Fibroblast of the conjunctiva (primary cell): ENCODE data around the gene RAI1.
"Not testable (repeated sequence)": the region's sequence is repeated elsewhere in the genome, so short reads cannot be mapped to it uniquely, and the experiment has no call there.

Source experiments
- DNase-seq: peaks from one replicate; pipeline ENCODE4 v3.0.0-alpha.2; 2010; ENCODE audit warnings: low read depth

Gene RAI1

DNA sequence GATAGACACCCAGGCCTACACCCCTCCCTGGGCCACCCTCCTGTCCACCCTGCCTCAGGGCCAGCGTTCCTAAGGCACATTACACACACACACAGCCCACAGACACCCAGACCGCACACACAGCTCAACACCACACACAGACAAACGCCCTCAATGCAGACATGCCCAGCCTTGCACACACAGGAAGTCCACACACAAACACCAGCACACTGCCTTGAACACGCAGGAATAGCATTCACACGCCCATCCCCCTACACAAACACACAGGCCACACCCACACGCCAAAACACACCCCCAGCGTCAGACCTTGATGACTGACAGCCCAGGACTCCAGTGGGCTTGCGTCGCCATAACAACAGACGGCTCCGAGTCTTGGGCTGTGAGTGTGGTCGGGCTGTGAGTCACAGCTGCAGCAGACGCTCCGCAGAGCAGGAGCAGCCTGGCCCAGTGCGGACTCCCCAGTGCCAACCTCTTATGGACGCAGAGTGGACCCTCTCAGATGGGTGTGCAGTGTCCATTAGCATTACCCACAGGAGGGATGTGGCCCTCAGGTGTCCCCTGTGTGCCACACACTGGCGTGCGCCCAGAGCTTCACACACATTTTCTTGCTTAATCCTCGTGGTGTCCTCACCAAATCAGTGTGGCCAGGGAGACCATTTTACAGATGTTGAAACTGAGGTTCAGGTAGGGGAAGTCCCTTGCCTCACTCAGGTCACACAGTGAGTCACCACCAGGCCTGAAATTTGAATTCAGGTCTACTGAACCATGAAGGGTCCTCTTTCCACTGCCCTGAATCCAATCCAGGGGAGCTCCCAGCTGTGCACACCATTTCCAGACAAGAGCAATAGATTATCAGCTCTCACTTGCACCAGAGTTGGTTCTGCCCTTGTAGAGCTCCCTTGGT is 17.8 kb upstream of the RAI1 start:
- DNase-seq: peak; percentile 85

DNA sequence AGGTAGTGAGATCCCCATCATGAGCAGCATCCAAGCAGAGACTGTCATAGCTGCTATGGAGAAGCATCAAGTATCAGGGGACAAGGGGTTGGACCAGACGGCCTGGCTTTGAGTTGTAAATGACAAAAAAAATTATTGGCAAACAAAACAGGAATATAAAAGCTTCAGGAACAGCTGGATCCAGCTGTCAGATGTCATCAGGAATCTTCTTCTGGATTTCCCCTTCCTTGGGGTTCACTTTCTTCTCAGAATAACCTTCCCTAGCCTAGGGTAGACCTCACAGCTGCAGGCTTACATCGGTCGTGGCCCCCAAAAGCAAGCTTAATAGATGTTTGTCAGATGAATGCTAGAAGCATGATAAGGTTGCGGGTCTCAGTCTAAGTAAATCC is 17.2 kb upstream of the RAI1 start:
- DNase-seq: no peak

DNA sequence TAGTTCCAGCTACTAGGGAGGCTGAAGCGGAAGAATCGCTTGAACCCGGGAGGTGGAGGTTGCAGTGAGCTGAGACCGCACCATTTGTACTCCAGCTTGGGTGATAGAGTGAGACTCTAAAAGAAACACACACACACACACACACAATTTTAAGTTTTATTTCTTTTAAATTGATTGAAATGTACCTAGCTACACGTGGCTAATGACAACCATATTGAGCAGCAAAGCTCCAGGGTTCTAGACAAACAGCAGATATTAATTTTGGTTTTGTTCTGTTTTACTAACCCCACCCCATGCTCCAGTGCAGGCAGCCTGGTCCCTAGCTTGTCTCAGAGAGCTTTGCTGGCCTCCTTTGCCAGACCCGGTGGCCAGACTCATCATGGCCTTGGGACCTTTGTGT is 16.0 kb upstream of the RAI1 start:
- no peak for DNase-seq

DNA sequence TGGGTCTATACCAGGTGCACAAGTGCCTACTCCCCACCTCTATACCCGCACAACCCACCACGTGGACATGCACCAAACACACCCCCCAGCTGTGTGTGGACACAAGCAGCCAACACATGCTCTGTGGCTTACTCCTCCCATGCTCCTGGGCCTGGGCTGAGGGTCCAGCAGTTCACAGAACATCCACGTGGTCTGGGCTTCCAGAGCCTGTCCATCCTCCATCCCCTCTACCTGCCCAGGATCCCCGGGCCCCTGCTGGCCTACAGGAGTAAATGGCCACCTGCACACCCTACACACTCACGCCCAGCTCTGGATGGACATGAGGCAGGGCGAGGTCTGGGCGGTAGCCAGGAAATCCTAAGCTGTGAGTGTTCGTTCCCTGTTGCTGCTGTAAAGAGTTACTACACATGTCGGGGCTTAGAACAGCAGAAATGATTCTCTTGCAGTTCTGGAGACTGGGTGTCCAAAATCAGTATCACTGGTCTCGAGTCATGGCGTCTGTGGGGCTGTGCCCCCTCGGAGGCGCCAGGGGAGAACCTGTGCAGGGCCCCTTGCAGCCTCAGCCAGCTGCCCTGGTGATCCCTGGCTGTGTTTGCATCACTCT is 15.0 kb upstream of the RAI1 start:
- DNase-seq: no peak

DNA sequence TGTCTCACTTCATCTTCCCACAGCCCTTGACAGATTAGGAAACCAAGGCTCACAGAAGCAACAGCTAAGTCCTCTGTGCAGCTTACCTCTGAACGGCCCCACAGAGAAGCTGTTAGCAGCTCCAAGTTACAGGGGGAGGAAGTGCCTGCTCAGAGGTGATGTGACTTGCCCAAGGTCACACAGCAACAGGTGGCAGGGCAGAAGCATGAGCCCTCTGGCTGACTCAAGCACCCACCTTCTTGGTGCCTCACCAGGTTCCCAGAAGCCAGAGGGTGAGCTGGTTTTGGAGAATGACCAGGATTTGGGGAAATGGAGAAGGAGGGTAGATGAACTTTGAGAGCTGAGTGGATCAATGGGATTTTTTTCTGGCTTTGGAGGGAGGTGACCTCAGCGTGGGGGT is 14.0 kb upstream of the RAI1 start:
- DNase-seq: no peak

DNA sequence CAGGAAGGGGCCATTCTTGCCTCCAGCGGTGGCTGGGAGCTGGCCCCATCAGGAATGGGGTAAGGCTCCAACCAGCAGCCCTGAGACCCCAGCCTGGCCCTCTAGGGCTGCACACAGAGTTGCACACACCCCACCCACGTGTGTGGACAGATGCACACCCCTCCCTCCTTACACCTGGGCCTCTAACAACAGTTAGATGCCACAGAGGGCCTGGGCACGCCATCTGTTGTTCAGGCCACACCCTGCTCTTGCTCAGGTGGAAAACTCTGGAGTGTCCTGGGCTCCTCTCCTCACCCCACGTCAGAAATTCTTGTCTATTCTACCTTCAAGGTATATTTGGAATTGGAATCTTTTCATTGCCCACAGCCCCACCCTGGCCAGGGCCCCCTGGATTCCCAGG is 13.3 kb upstream of the RAI1 start:
- DNase-seq: no peak

DNA sequence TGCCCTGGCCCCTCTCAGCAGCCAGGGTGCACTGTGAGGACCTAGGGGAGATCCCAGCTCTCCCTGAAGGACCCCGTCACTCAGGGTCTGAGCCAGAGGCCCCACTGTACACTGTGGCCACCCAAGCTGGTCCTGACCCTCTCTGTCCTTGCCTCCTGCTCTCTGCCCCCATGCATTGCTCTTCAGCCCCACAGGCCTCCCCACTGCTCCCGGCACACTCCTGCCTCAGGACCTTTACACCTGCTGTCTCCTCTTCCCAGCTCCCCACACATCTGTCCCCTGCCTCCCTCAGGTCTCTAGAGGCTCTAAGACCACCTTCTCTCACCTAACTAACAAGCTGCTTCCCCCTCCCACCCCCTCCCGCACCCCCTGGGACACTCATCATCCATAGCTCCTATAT is 12.9 kb upstream of the RAI1 start:
- DNase-seq: no peak

DNA sequence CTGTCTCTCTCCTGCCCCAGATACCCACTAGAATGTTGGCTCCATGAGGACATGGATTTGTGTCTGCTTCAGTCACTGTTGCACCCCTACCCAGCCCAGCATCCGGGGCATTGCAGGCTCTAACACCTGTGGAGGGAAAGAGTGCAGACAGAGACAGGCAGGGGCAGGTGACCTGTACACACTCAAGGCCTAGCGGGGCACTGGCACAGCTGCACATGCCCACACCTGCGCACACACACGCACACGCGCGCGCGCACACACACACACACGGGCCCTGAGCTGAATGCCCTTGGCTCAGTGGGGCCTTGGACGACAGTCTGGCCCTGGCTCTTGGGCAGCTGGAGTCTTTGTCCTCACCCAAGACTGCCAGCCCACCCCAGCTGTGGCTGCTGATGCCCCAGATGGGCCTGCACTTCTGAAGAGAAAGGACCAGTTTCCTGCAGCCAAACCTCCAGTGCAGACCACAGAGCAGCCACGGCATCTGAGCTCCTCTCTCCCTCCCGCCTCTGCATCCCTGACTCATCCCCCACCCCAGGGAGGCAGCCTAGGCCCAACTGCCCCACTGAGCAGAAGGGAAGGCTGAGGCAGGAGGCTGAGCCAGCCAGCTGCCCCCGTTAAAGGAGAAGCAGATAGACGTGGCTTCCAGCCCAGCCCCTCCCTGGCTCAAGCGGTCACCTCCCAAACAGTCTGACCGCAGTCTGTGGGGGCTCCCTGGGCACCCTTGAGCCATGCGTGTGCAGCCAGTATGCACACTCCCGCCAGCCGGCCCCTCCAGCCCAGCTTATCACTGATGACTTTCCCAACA is 12.3 kb upstream of the RAI1 start:
- no peak for DNase-seq

DNA sequence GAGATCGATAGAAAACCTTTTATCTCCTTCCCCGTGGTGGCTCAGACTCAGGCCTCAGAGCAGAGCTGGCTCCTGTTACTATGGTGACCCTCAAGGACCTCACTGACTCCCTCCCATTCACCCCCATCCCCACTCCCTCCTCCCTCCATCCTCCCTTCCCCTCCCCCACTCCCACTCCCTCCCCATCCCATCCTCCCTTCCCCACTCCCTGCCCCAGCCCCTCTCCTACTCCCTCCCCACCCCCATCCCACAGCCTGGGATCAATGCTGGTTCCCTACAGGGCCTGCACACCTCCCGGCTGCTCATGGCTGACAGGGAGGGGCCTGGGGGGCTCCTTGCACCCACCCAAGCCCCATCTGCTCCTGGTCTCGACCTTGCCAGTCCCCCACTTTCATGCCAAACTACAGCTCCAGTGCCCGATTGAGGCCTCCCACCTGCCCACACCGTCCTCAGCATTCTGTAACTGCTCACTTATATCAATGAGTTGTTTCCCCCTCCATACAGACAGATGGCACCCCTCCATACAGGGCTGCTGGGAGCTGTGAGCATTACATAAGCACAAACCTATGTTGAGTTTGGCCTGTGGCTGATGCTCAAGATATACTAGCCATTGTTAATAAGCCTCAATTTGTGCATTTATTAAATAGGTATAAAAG is 11.6 kb upstream of the RAI1 start:
- DNase-seq: no peak

DNA sequence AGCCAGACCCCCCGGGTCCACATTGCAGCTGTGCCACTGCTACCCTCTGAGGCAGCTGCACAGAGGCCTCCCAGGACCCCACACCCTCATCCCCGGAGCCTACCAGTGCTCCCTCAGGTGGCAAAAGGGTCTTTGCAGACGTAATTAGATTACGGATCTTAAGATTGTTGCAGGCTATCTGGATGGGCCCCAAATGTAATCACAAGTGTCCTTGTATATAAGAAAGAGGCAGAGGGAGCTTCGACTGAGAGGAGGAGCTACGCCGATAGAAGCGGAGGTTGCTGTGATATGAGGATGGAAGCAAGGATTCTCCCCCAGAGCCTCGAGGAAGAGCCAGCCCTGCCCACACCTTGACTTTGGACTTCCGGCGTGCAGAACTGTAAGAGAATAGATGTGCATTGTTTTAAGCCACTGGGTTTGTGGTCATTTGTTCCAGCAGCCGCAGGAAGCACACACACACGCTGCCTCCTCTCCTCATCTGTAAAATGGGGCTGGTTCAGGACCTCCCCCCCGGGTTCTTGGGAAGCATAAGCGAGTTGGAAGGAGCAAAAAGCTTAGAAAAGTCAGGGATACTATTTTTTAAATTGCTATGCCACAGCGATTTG is 10.5 kb upstream of the RAI1 start:
- no peak for DNase-seq

DNA sequence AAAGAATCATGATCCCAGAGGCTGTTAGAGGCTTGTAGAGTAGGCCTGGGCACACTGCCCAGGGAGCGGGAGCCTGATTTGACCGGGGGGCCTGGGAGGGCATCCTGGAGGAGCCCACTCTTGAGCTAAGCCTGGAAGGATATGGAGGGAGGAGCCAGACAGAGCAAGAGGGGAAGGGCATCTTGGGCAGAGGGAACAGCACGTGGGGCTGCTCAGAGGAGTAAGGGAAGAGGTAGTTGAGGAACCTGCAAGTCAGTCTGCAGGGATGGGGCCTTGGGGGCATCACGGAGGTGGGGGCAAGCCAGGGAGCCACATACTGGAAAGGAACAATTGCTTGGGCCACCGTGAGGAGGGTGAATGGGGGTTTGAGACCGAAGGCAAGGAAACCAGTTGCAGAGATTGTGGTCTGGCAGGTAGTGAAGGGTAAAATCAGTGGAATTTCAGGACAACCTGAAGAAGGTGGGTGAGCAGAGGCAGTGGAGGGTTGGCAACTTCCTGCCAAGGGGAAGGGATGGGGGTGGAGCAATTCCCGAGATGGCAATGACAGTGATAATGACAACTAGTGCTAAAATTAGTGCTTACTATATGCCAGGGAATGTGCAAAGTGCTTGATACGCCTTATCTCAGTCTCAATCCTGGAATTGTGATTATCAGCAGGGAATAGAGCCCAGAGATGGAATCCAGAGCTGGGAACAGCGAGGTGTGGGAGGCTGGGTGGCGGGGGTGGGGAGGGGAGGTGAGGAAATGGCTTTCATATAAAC is 9.7 kb upstream of the RAI1 start:
- DNase-seq: no peak

DNA sequence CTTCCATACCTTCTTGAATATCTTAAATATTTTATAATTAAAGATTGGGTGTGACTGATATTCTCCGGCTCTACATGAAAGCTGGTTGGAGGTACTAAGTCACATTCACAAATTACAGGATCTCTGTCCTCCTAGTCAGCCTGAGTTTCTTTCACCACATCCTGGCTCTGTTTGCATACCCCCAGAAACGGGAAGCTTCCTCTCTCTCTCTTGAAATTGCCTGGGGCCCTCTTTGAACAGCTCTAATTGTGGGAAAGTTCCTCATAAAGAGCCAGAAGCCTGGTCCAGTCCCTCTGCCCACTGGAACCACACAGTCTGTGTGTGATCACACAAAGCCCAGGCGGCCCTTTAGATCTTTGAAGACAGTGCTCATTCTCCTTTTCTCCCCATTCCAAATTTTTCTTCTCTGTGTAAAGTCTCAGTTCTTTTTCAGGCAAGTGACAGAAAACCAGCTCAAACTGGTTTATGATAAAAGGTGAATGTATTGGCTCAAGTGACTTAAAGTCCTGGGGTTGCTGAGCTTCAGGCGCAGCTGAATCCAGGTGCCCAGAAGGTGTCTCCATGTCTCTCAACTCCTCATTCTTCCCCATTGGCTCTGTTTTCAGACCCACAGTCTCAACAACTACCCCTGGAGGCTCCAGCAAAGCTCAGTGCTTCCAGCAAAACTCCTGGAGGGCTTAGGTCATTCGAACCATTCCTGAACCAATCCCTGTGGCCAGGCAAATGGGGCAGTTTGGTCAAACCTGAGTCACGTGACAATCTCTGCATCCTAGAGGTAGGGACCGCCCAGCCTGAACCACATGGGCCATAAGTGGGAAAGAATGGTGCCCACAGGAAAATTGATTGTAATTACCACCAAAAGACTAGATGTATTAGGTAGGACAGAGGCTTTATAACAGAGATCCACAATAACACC is 8.5 kb upstream of the RAI1 start:
- DNase-seq: no peak

DNA sequence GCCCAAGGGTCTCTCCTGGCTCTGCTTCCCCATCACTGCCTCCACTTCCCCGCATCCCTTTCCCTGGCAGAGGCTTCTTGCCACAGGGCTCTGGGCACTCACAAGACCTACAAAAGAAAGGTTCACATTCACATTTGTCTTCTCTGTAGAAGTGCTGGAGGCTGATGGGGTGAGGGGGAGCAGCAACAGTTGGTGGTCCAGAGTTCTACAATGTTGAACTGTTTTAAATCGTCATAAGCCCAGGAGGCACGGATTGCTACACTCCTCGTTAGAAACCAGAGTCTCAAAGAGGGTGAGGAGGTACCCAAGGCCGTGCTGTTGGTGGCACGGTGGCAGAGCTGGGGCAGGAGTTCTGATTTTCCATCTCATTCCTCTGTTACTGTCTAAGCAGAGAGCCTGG is 5.8 kb upstream of the RAI1 start:
- no peak for DNase-seq

DNA sequence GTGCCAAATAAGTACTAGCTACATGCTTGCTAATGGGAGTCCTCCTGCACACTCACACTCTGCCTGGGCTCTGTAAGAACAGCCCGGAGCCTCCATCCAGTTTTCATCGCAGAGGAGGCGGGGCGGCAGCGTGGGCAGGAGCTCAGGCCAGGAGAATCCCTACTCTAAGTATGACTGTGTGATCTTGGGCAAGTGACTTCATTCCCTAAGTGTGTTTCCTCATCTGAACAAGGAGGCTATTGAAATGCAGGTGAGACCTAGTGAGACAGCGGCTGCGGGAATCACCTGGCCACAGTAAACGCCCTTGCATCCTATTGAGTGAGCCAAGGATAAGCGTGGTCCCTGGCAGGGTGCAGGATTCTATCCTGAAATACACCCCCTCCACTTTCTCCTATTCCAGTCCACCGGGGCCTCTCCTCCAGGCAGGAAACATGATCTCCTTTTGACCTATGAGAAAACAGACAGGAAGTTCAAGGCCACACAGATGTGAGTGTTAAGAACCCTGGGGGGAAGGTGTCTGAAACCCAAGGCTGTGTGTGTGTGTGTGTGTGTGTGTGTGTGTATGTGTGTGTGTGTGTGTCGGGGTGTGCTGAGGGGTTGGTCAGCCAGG is 5.2 kb upstream of the RAI1 start:
- no peak for DNase-seq

DNA sequence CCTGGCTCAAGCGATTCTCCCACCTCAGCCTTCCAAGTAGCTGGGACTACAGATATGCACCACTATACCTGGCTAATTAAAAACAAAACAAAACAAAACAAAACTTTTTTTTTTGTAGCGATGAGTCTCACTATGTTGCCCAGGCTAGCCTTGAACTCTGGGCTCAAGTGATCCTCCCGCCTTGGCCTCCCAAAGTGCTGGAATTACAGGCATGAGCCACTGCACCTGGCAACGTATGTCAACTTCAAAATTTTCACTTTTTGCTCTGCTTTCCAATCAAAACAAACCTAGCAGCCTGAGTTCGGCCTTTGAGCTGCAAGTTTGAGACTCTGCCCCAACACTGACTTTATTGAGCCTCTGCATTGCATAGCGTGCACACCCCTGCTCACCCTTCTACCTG is 4.5 kb upstream of the RAI1 start:
- DNase-seq: no peak

DNA sequence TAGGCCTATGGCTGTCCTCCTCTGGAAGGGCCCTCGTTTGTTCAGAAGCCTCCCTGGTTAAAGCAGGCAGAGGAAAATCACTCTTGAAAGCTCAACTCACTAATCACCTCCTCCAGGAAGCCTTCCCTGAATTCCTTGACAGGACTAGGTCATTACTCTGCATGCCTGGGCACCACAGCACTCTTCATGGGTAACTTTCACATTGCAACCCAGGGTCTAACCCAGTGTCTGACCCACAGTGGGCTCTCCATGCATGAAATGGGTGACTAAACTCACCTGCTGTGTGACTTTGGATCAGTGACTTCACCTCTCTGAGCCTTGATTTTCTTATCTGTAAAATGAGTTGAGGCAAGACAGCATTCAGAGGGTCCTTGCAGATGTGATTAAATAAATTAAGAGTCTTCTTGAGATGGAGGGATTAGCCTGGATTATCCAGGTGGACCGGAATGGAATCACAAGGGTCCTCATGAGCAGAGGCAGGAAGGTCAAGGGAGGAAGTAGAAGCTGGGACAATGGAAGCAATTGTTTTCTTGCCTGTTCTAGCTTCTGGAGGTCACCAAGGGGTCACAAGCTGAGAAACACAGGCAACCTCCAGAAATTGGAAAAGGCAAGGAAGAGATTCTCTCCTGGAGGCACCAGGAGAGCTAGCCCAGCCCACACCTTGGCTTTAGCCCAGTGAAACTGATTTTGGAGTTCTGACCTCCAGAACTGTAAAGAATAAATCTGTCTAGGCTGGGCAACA is 3.8 kb upstream of the RAI1 start:
- DNase-seq: no peak

DNA sequence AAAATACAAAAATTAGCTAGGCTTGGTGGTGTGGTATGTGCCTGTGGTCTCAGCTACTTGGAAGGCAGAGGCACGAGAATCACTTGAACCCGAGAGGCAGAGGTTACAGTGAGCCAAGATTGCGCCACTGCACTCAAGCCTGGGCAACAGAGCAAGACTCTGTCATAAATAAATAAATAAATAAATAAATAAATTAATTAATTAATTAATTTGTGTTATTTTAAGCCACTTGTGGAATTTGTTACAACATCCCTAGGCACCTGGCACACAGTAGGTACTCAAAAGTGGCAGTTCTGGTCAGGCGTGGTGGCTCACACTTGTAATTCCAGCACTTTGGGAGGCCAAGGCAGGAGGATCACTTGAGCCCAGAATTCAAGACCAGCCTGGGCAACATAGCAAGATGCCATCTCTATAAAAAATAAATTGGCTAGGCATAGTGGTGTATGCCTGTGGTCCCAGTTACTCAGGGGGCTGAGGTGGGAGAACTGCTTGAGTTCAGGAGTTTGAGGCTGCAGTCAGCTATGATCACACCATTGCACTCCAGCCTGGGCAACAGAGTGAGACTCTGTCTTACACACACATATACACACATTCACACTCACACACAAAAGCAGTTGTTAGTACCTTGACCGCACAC is 3.1 kb upstream of the RAI1 start:
- DNase-seq: not testable (repeated sequence)

DNA sequence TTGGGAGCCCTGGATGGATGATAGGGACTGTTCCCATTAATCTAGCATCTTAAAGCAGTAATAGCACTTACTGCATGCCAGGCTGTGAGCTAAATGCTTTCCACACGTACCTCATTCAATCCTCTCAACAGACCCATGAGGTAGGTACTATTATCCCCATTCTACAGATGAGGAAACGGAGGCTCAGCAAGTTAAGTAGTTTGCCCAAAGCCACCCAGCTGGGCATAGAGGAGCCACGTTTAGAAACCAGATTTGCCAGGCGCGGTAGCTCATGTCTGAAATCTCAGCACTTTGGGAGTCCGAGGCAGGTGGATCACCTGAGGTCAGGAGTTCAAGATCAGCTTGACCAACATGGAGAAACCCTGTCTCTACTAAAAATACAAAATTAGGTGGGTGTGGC is 2.0 kb upstream of the RAI1 start:
- DNase-seq: no peak

DNA sequence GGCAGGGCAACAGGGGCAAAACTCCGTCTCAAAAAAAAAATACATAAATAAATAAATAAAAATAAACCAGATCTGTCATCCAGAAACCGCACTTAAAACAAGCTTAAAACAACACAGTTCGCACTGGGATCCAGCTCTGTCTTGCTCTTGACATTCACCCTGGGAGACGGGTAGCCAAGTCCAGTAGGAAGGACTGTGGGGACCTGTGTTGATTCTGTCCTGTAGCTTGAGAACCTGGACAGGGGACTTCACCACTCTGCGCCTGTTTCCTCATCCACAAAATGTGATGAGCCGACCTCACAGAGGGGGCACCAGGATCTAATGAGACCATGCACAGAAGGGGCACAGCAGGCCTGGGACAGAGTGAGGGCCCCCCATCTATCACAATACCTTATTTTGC is 1.5 kb upstream of the RAI1 start:
- no peak for DNase-seq
